Tibial nerve (tissue), 4 donors: Measurements from ENCODE around the gene TM9SF2. TPM values are rescaled to one million over a fixed set of nuclear protein-coding genes. Genes with fewer than 3 reads are reported as not detected.

ENCODE experiments used
- DNase-seq, 2 donors: peaks; one replicate each; pipeline ENCODE4 v3.0.0-alpha.2; 2019; ENCODE audit warnings: low spot score in 2 of 2
- H3K27ac ChIP-seq, 4 donors: fragments of 200-600 bp; sonication (generic) in 3 of 4; one replicate each; pipeline ENCODE4 v1.5.1; 2017 to 2019; ENCODE audit warnings: mild to moderate bottlenecking in 1 of 4
- H3K27me3 ChIP-seq, 2 donors: fragments of 200-600 bp; sonication (generic) in 1 of 2; one replicate each; pipeline versions ENCODE4 v1.5.1 to v1.6.0; 2017 to 2019
- H3K36me3 ChIP-seq, 3 donors: fragments of 200-600 bp; sonication (generic); one replicate each; pipeline ENCODE4 v1.5.1; 2018 to 2019
- H3K4me1 ChIP-seq, 4 donors: fragments of 200-600 bp; sonication (generic) in 3 of 4; one replicate each; pipeline ENCODE4 v1.5.1; 2017 to 2019
- H3K4me3 ChIP-seq, 4 donors: fragments of 200-600 bp; sonication (generic) in 3 of 4; one replicate each; pipeline ENCODE4 v1.5.1; 2017 to 2019; ENCODE audit warnings: mild to moderate bottlenecking in 1 of 4, moderate library complexity in 1 of 4
- H3K9me3 ChIP-seq, 4 donors: fragments of 200-600 bp; sonication (generic) in 3 of 4; one replicate each; pipeline ENCODE4 v1.5.1; 2017 to 2019
- EP300 ChIP-seq, 2 donors: sonication (generic); formaldehyde crosslinking; IDR thresholded peaks; one replicate each; pipeline ENCODE4 v1.6.1; 2017; ENCODE audit warnings: antibody characterized with exemption in 2 of 2, mild to moderate bottlenecking in 1 of 2
- POLR2A ChIP-seq, 2 donors: fragments of 450-650 bp; IDR thresholded peaks; one replicate each; pipeline ENCODE4 v1.6.1; 2017; ENCODE audit warnings: antibody characterized with exemption in 2 of 2, mild to moderate bottlenecking in 2 of 2, moderate library complexity in 2 of 2
- WGBS, 2 donors: methylation state at CpG; one replicate each; pipeline ENCODE4 v1.1.5; 2018; 5-methylcytosine and 5-hydroxymethylcytosine counted together
- total RNA-seq, 4 donors: library from RNA; depleted of rRNA; stranded (reverse); fragments of >200 nt; gene quantifications; one replicate each; pipeline ENCODE4 v1.1.0, GENCODE V29; 2016
- TF ChIP-seq, protein P1 (sequence below), 5 experiments: fragments of 200-600 bp in 3 of 5; fragments of 450-650 bp in 2 of 5; sonication (generic) in 3 of 5; IDR thresholded peaks; one replicate each; pipeline ENCODE4 v1.5.1; 2016 to 2019; ENCODE audit warnings: antibody characterized with exemption in 5 of 5, mild to moderate bottlenecking in 3 of 5, moderate library complexity in 2 of 5

TM9SF2 gene
- total RNA-seq, 4 donors from 2014 or later, result 67.8 to 110 (median 82.7) TPM

DNA sequence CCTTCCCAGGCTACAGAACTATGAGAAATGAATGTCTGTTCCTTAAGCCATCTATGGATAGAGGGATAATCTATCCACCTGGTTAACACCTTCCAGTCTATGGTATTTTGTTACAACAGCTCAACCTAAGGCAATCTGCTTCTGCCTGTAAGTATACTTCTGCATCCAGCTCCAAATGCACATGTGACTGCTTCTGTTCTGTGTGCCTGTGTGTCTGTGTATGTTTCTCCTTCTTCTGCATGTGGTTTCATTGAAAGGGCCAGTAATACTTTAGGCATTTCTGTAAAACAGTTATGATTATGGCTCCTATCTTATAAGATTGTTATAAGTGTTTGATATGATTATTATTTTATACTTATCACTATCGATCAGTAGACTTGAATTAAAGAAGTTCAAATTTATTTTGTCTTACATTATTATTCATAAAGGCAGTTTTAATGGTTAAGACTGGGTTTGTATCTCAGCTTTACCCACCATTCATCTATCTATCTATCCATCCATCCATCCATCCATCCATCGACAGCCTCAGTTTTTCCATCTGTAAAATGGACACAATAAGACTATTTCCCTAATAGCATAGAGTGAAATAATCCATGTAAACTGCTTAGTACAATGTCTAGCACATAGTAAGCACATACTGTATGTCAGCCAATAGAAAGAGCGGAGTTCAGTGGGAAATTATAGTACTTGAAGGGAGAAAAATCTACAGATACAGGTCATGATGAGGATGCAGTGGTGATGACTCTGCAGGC, 37.5 kb upstream of the TM9SF2 start:
- 94% methylated on average over 3 of the region's 3 CpGs for WGBS, 2 donors
- no peaks in the 10 kb centered on the region for H3K27me3 ChIP-seq
- no peaks in the 10 kb centered on the region for H3K36me3 ChIP-seq
- no peak for DNase-seq
- no peaks in the 10 kb centered on the region for H3K9me3 ChIP-seq
- no peak overlapping the region for H3K4me3 ChIP-seq
- no peaks in the 10 kb centered on the region for H3K4me1 ChIP-seq
- TF ChIP-seq, protein P1, sequence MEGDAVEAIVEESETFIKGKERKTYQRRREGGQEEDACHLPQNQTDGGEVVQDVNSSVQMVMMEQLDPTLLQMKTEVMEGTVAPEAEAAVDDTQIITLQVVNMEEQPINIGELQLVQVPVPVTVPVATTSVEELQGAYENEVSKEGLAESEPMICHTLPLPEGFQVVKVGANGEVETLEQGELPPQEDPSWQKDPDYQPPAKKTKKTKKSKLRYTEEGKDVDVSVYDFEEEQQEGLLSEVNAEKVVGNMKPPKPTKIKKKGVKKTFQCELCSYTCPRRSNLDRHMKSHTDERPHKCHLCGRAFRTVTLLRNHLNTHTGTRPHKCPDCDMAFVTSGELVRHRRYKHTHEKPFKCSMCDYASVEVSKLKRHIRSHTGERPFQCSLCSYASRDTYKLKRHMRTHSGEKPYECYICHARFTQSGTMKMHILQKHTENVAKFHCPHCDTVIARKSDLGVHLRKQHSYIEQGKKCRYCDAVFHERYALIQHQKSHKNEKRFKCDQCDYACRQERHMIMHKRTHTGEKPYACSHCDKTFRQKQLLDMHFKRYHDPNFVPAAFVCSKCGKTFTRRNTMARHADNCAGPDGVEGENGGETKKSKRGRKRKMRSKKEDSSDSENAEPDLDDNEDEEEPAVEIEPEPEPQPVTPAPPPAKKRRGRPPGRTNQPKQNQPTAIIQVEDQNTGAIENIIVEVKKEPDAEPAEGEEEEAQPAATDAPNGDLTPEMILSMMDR (IDR thresholded peaks at IDR 0.05), result no peak
- no peak for TF ChIP-seq EP300 (IDR thresholded peaks at IDR 0.05)
- no peak for TF ChIP-seq POLR2A (IDR thresholded peaks at IDR 0.05)
- H3K27ac ChIP-seq, result no peak overlapping the region

DNA sequence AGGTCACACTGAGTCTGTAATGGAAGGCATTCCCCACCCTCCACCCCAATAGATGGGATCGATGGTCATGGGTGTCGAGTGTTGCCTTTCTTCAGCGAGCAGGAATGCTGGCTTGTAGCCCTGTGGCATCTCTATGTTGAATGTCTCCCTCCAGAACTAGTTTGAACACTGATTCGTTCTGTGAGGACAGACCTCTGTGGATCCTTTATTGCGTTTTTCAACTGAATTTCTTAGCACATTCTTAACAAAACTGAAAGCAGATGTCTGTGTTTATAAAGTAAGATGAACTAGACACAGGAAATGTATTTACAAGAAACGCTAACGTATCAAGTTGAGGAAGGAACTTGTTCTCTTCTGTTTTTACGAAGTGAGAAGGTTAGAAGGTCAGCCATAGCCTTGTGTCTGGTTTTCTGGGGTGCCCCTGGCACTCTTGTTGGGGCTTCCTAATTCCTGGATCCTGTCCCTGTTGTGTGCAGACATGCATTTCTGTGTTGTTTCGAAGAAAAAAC, 36.8 kb upstream of the TM9SF2 start:
- no peak for DNase-seq
- Histone ChIP-seq H3K4me3 (no peak overlapping the region), H3K27me3 (no peaks in the 10 kb centered on the region), H3K27ac (no peak overlapping the region), H3K9me3 (no peaks in the 10 kb centered on the region), H3K36me3 (peaks cover 0 to 2% (median 0%) of the 10 kb centered on the region in 3 donors), H3K4me1 (no peaks in the 10 kb centered on the region)
- 42 to 49% methylated on average over 9 of the region's 9 CpGs for WGBS, 2 donors
- no peak for TF ChIP-seq POLR2A (IDR thresholded peaks at IDR 0.05)
- TF ChIP-seq, protein P1 (IDR thresholded peaks at IDR 0.05), result no peak

DNA sequence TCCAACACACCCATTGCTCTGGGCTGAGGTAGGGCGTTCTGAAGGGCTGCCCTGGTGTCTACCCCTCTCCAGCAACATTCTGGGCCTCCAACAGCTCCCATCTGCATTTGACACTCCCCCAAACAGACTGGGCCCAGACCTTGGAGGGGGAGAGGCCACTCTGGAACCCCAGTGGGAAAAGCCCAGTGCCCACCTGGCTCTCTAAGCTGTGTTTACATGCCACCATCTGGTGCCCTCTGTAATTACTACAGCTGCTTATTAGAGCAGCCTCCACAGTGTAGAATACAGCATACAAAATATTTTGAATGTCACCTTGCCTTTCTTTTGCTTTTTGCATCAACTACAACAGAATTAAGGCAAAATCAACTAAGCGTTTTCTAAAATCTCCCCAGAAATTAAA, 35.8 kb upstream of the TM9SF2 start:
- WGBS, 2 donors, result 92 to 93% methylated on average over 2 of the region's 2 CpGs
- Histone ChIP-seq H3K4me1 (no peaks in the 10 kb centered on the region), H3K27ac (no peak overlapping the region), H3K27me3 (no peaks in the 10 kb centered on the region), H3K9me3 (no peaks in the 10 kb centered on the region), H3K36me3 (peaks cover 0 to 4% (median 0%) of the 10 kb centered on the region in 3 donors), H3K4me3 (no peak overlapping the region)
- DNase-seq, result no peak
- no peak for TF ChIP-seq EP300 (IDR thresholded peaks at IDR 0.05)
- TF ChIP-seq POLR2A (IDR thresholded peaks at IDR 0.05), result no peak
- TF ChIP-seq, protein P1 (IDR thresholded peaks at IDR 0.05), result no peak

DNA sequence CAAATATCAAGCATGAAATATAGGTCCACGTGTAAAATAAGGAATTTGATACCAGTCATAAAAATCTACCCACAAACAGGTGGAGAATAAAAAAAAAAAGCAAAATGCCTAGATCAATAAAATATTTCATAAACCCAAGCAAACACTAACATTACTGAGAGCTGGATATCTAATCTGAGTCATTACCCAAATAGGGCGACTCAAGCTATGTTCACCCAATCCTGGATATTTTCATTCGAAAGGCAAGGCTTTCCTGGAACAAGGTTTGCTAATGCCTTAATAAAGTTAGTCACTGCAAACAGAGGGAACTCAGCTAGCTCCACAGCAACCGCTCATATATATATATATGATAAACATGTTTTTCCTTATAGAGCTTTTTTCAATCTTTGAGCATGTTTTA, 33.5 kb upstream of the TM9SF2 start:
- Histone ChIP-seq H3K9me3 (no peaks in the 10 kb centered on the region), H3K36me3 (peaks cover 0 to 4% (median 0%) of the 10 kb centered on the region in 3 donors), H3K27ac (no peak overlapping the region), H3K4me1 (no peaks in the 10 kb centered on the region), H3K27me3 (no peaks in the 10 kb centered on the region), H3K4me3 (no peak overlapping the region)
- no peak for DNase-seq
- 80% methylated on average over 4 of the region's 4 CpGs for WGBS, 2 donors
- TF ChIP-seq EP300 (IDR thresholded peaks at IDR 0.05) (no peak), POLR2A (IDR thresholded peaks at IDR 0.05) (no peak)

DNA sequence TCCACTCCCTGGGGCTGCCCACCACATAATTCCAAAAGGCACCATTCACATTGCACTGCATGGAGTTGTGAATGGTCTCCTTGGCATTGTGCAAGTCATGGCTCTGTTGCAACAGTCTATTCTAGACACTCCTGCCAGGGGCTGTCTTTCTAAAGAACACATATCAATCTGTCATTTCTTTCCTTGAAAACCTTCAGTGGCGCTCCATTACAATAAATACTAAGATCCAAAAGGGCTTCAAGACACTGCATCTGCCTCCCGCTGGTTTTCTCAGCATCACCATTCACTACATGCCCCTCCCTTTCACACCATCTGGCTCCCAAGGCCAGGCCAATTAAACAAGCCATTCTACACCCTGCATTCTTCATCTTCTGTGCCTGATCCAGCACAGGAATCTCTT, 32.2 kb upstream of the TM9SF2 start:
- DNase-seq, result no peak
- Histone ChIP-seq H3K36me3 (peaks cover 0 to 4% (median 0%) of the 10 kb centered on the region in 3 donors), H3K4me1 (no peaks in the 10 kb centered on the region), H3K9me3 (no peaks in the 10 kb centered on the region), H3K27ac (no peak overlapping the region), H3K27me3 (no peaks in the 10 kb centered on the region), H3K4me3 (no peak overlapping the region)
- TF ChIP-seq EP300 (IDR thresholded peaks at IDR 0.05) (no peak), POLR2A (IDR thresholded peaks at IDR 0.05) (no peak)
- TF ChIP-seq, protein P1 (IDR thresholded peaks at IDR 0.05), result no peak
- 53 to 63% methylated on average over 2 of the region's 2 CpGs for WGBS, 2 donors
